KMS-11 (cell line): ENCODE data around the gene SKI.

Experiments used
- H2AFZ ChIP-seq: fragments of 200-600 bp; sonication (generic); 2 replicates; pipeline ENCODE4 v1.6.1; 2016; ENCODE audit warnings: antibody characterized with exemption, mixed run types, low read depth
- H3K27ac ChIP-seq: fragments of 200-600 bp; sonication (generic); 2 replicates; pipeline ENCODE4 v1.6.1; 2016; ENCODE audit warnings: mild to moderate bottlenecking, mixed run types
- H3K27me3 ChIP-seq: fragments of 200-600 bp; sonication (generic); 2 replicates; pipeline ENCODE4 v1.6.1; 2017; ENCODE audit warnings: mild to moderate bottlenecking, low read depth, mixed run types, moderate library complexity; ENCODE audit not compliant: insufficient read depth
- H3K36me3 ChIP-seq: fragments of 200-600 bp; sonication (generic); 2 replicates; pipeline ENCODE4 v1.6.1; 2017; ENCODE audit warnings: mild to moderate bottlenecking, mixed run types; ENCODE audit not compliant: insufficient read depth
- H3K4me1 ChIP-seq: fragments of 200-600 bp; sonication (generic); 2 replicates; pipeline ENCODE4 v1.6.1; 2016; ENCODE audit warnings: mild to moderate bottlenecking, low read depth, mixed run types; ENCODE audit not compliant: poor library complexity, severe bottlenecking
- H3K4me2 ChIP-seq: fragments of 200-600 bp; sonication (generic); 2 replicates; pipeline ENCODE4 v1.7.0; 2016; ENCODE audit warnings: mild to moderate bottlenecking, mixed run types
- H3K4me3 ChIP-seq: fragments of 200-600 bp; sonication (generic); IDR thresholded peaks from 2 replicates; pipeline ENCODE4 v1.6.1; 2017; ENCODE audit warnings: low read depth, low read length, mixed read lengths; ENCODE audit not compliant: insufficient read depth
- H3K79me2 ChIP-seq: fragments of 200-600 bp; sonication (generic); 2 replicates; pipeline ENCODE4 v1.6.1; 2016; ENCODE audit warnings: low read depth, mixed run types; ENCODE audit not compliant: insufficient read depth
- H3K9ac ChIP-seq: fragments of 200-600 bp; sonication (generic); 2 replicates; pipeline ENCODE4 v1.6.1; 2016; ENCODE audit warnings: mild to moderate bottlenecking, mixed run types
- H4K20me1 ChIP-seq: fragments of 200-600 bp; sonication (generic); 2 replicates; pipeline ENCODE4 v1.6.1; 2016; ENCODE audit warnings: mild to moderate bottlenecking, mixed run types; ENCODE audit not compliant: insufficient read depth
- CTCF ChIP-seq: fragments of 200-600 bp; sonication (generic); conservative IDR thresholded peaks from 2 replicates; pipeline ENCODE4 v1.6.1; 2017; ENCODE audit warnings: low read depth, mild to moderate bottlenecking, antibody characterized with exemption, low read length, moderate library complexity, mixed read lengths

The SKI gene

DNA sequence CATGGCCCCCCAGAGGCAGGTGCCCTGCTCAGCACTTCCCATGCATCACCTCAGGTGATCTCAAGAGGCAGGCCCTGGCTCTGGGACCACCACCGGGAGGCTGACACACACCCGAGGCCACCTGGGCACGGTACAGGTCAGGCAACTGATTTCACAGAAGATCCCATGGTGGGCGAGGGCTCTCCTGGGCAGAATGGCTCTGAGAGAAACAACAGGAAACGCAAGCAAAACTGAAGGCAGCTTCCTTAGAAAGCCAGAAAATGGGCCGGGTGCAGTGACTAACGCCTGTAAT is 11.4 kb upstream of the SKI start:
- peaks cover 61% of the 10 kb centered on the region for H3K27me3 ChIP-seq
- no peak overlapping the region for H3K27ac ChIP-seq
- no peaks in the 10 kb centered on the region for H3K4me1 ChIP-seq
- H3K4me2 ChIP-seq = no peak overlapping the region
- H4K20me1 ChIP-seq = no peaks in the 10 kb centered on the region
- H3K4me3 ChIP-seq = no peak overlapping the region
- H3K36me3 ChIP-seq = no peaks in the 10 kb centered on the region
- H3K79me2 ChIP-seq = no peaks in the 10 kb centered on the region
- no peak for TF ChIP-seq CTCF
- H3K9ac ChIP-seq = no peak overlapping the region
- H2AFZ ChIP-seq = no peak overlapping the region

DNA sequence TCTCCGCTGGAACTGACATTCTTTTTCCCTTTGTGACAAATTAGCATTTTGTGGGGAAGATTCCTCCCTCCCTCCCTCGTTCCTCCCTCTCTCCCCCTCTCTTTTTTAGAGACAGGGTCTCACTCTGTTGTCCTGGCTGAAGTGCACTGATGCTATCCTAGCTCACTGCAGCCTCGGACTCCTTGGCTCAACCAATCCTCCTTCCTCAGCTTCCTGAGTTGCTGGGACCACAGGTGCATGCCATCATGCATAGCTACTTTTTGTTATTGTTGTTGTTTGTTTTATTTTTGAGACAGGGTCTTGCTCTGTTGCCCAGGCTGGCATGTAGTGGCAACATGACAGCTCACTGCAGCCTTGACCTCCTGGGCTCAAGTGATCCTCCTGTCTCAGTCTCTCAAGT is 6.8 kb upstream of the SKI start:
- H3K79me2 ChIP-seq = no peaks in the 10 kb centered on the region
- no peak overlapping the region for H3K27ac ChIP-seq
- no peaks in the 10 kb centered on the region for H4K20me1 ChIP-seq
- H3K9ac ChIP-seq = no peak overlapping the region
- no peaks in the 10 kb centered on the region for H3K4me1 ChIP-seq
- no peaks in the 10 kb centered on the region for H3K36me3 ChIP-seq
- TF ChIP-seq CTCF = no peak
- H2AFZ ChIP-seq = no peak overlapping the region
- no peak overlapping the region for H3K4me3 ChIP-seq
- no peak overlapping the region for H3K4me2 ChIP-seq
- peaks cover 78% of the 10 kb centered on the region for H3K27me3 ChIP-seq

DNA sequence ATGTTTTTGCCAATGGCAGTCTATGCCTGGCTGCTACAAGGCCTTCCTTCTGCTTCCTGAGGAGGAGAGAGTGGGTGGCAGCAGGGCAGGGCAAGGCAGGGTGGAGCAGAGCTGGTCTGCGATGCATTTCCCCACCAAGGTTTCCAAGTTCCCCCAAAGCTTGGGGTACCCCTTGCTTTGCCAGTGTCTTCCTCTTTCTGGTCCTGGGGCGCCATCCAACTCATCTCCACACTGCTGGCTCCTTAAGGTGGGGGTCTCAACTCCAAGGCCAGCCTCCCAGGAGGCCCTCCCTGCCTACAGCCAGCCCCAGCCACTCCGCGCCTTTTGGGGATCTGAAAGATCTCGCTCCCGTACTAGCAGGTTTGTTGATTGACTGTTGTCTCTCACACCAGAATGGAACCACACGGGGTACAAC is 3.9 kb upstream of the SKI start:
- Histone ChIP-seq H3K9ac (no peak overlapping the region), H3K27ac (no peak overlapping the region), H3K4me3 (no peak overlapping the region), H3K4me1 (no peaks in the 10 kb centered on the region), H3K36me3 (no peaks in the 10 kb centered on the region), H3K27me3 (peaks cover 54% of the 10 kb centered on the region; the same call in 1 of the 2 replicates), H3K79me2 (no peaks in the 10 kb centered on the region), H2AFZ (no peak overlapping the region), H3K4me2 (no peak overlapping the region), H4K20me1 (no peaks in the 10 kb centered on the region)
- no peak for TF ChIP-seq CTCF

GRCh38 chr1:2224631-2225428 is 3.3 kb upstream of the SKI start:
- H3K36me3 ChIP-seq = no peaks in the 10 kb centered on the region
- no peak overlapping the region for H2AFZ ChIP-seq
- H3K4me1 ChIP-seq = no peaks in the 10 kb centered on the region
- H3K4me2 ChIP-seq = no peak overlapping the region
- peaks cover 48% of the 10 kb centered on the region; the same call in 1 of the 2 replicates for H3K27me3 ChIP-seq
- no peak overlapping the region for H3K9ac ChIP-seq
- H3K79me2 ChIP-seq = no peaks in the 10 kb centered on the region
- H3K4me3 ChIP-seq = no peak overlapping the region
- H3K27ac ChIP-seq = no peak overlapping the region
- H4K20me1 ChIP-seq = no peaks in the 10 kb centered on the region
- no peak for TF ChIP-seq CTCF
